ENCODE results near the gene KDM4B. TPM values are rescaled to one million over a fixed set of nuclear protein-coding genes. Genes with fewer than 3 reads are reported as not detected.

Gene KDM4B
- total and polyA plus RNA-seq, 10 of the 15 experiments (the other 5 are each of a cell fraction or from before 2014, with no cell fraction given), result 0.47 to 49.6 (median 16.2) TPM

DNA sequence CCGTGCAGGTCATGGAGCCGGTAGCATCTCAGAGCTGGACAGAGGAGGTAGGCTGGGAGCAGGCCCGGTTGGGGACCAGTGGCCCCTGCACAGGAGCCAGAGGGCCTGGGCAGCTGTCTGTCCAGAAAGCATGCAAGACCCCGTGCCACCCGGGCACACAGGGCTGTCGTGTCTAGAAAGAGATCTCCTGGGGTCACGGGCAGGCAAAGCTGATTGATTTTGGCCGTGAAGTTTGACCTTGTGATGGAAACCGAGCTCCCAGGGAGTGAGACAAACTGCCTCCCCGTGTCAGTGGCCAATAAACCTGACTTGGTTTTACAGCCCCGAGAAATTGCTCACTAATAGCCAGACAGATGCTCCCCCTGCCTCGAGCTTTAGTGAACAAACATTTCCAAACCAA, 98.8 kb downstream of the KDM4B start:
- H3K27ac ChIP-seq (ENCODE audit: control insufficient read depth, insufficient read depth), result no peak overlapping the region
- intact Hi-C loops (cut with micrococcal nuclease; ENCODE audit: unreplicated experiment) (no loop called here), in situ Hi-C loops (cut with MboI) (no loop called here)
- no peak for TF ChIP-seq RAD51 (IDR thresholded peaks at IDR 0.05)
- no peak for TF ChIP-seq SUPT20H (IDR thresholded peaks at IDR 0.05; ENCODE audit: borderline replicate concordance, control insufficient read depth, low read depth, low read length)
- no peak for TF ChIP-seq STAT1 (conservative IDR thresholded peaks at IDR 0.05)
- no peak for TF ChIP-seq RAD21 (IDR thresholded peaks at IDR 0.05; ENCODE audit: insufficient read depth, low read depth, low read length)
- TF ChIP-seq POU2F2 (IDR thresholded peaks at IDR 0.05; ENCODE audit: borderline replicate concordance, low read depth, low read length), result no peak
- TF ChIP-seq PRDM15 (CRISPR knock-in tag; IDR thresholded peaks at IDR 0.05), result no peak
- no peak for TF ChIP-seq ZNF622 (IDR thresholded peaks at IDR 0.05)
- no peak for TF ChIP-seq TCF12 (IDR thresholded peaks at IDR 0.05; ENCODE audit: low read depth, low read length)
- no peak for TF ChIP-seq HDAC6 (IDR thresholded peaks at IDR 0.05; ENCODE audit: unreplicated experiment)
- no peak for TF ChIP-seq ZNF24 (IDR thresholded peaks at IDR 0.05)
- no peak for TF ChIP-seq EED (IDR thresholded peaks at IDR 0.05; ENCODE audit: low read depth)
- TF ChIP-seq MTA3 (IDR thresholded peaks at IDR 0.05; ENCODE audit: borderline replicate concordance, low read length), result no peak
- TF ChIP-seq CEBPB (IDR thresholded peaks at IDR 0.05; ENCODE audit: borderline replicate concordance in 1 of 2, low read depth in 2 of 2, low read length in 2 of 2), result no peak
- no peak for TF ChIP-seq NR2C2 (IDR thresholded peaks at IDR 0.05; ENCODE audit: borderline replicate concordance, control insufficient read depth, insufficient read length, low read depth)
- TF ChIP-seq REST (IDR thresholded peaks at IDR 0.05; ENCODE audit: low read depth, low read length), result no peak
- no peak for TF ChIP-seq JUND (IDR thresholded peaks at IDR 0.05; ENCODE audit: low read depth, low read length)
- ChIA-PET RAD21 (ENCODE audit: unreplicated experiment) (no interaction called here), CTCF (no interaction called here), SMC1A (ENCODE audit: uncharacterized antibody, unreplicated experiment) (no interaction called here), POLR2A (no interaction called here)
- H3K9me3 ChIP-seq (replicated peaks; ENCODE audit: control insufficient read depth, insufficient read depth, low read length), result no peaks in the 10 kb centered on the region; the same call in 2 of the 3 replicates
- no peak overlapping the region for H3K4me3 ChIP-seq
- H3K27me3 ChIP-seq (replicated peaks in 1 of 2; ENCODE audit: control insufficient read depth in 2 of 2, insufficient read depth in 2 of 2, low read length in 1 of 2), result no peaks in the 10 kb centered on the region
- H4K20me1 ChIP-seq (ENCODE audit: control insufficient read depth, insufficient read depth), result no peaks in the 10 kb centered on the region; the same call in 1 of the 2 replicates
- no TSS peak for BruUV-seq (replicated peaks)
- H3K36me3 ChIP-seq (ENCODE audit: control insufficient read depth in 2 of 2, insufficient read depth in 2 of 2, low read length in 1 of 2), result peaks cover 1 to 11% of the 10 kb centered on the region in 2 experiments
- no peaks in the 10 kb centered on the region for H3K79me2 ChIP-seq (ENCODE audit: control insufficient read depth, insufficient read depth, low read length)
- WGBS (ENCODE audit: insufficient coverage, insufficient replicate concordance, low lambda C conversion rate, missing lambda C conversion rate), result 90% methylated on average over 12 of the region's 12 CpGs
- FAIRE-seq (no peak), DNase-seq (ENCODE audit: low read depth, low spot score) (no peak), ATAC-seq (no peak)
- no peak overlapping the region for H2AFZ ChIP-seq (ENCODE audit: control insufficient read depth, low read depth, low read length)
- no peak overlapping the region for H3K9ac ChIP-seq (ENCODE audit: control insufficient read depth, insufficient read depth, low read length)
- no peaks in the 10 kb centered on the region for H3K4me1 ChIP-seq (ENCODE audit: control insufficient read depth, insufficient read depth, low read length)
- no peak overlapping the region for H3K4me2 ChIP-seq (ENCODE audit: control insufficient read depth, insufficient read depth)

Data from GM12878 (cell line).